Activated T-cell treated with anti-CD3 and anti-CD28 coated beads, Interleukin-2, amount 50 U/mL, for 24 hours (primary cell): Measurements from ENCODE around the gene VARS2.
A peak's percentile ranks its signal among the peaks of the same experiment; 100 is the strongest.

ENCODE experiments used
- DNase-seq: peaks from one replicate; pipeline ENCODE4 v3.0.0-alpha.2; 2020
- H3K27ac Mint-ChIP-seq: 2 replicates; pipeline ENCODE4 v1.8.0; 2020; ENCODE audit warnings: mild to moderate bottlenecking, mixed read lengths
- H3K27me3 Mint-ChIP-seq: 2 replicates; pipeline ENCODE4 v1.8.0; 2020; ENCODE audit warnings: mixed read lengths
- H3K36me3 Mint-ChIP-seq: 2 replicates; pipeline ENCODE4 v1.8.0; 2020; ENCODE audit warnings: low read depth, mixed read lengths
- H3K4me1 Mint-ChIP-seq: 2 replicates; pipeline ENCODE4 v1.8.0; 2020; ENCODE audit warnings: low read depth, mixed read lengths
- H3K4me3 Mint-ChIP-seq: 2 replicates; pipeline ENCODE4 v1.8.0; 2020; ENCODE audit warnings: mild to moderate bottlenecking, moderate library complexity, mixed read lengths
- H3K9me3 Mint-ChIP-seq: 2 replicates; pipeline ENCODE4 v1.8.0; 2020; ENCODE audit warnings: mixed read lengths

Gene VARS2

DNA sequence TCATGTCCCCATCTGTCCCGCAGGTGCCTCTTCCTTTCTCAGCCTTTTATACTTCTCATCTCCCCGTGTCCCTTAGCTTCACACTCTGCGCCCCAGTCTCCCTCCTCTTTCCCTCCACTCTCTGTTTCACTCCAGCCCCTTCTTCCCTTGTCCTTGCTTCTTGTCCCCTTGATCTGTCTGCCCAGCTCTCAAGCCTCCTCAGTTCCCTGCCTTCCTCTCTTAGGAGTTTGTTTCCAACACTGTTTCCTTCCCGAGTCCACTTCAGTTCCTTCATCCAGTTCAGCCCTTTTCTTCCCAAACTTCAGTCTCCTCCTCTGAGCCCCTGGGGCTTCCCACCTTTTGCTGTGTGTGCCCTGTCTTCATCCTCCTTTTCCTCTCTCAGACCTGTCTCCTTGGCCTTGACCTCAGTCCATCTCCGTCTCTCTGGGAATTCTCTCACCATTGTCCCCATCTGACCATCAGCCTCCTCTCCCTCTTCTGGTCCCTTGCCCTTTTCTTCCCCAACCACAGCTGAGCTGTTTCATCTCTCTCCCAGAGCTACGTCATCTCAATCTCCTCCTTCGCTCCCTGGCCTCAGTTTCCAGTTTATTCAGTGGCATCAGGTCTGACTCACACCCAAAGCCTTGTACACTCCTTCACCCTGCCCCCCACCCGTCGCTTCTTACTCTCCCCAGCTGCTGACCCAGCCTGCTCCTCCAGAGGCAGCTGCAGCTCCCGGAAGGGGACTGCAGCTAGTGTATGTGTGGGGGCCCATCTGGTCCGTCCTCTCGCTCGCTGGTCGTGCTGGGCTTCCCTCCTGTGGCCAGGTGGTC is 32.4 kb upstream of the VARS2 start:
- DNase-seq = no peak
- Mint-ChIP-seq H3K4me1 (peaks cover 49% of the 10 kb centered on the region), H3K36me3 (no peaks in the 10 kb centered on the region), H3K9me3 (no peaks in the 10 kb centered on the region), H3K27me3 (no peaks in the 10 kb centered on the region), H3K27ac (no peak overlapping the region), H3K4me3 (no peak overlapping the region)

DNA sequence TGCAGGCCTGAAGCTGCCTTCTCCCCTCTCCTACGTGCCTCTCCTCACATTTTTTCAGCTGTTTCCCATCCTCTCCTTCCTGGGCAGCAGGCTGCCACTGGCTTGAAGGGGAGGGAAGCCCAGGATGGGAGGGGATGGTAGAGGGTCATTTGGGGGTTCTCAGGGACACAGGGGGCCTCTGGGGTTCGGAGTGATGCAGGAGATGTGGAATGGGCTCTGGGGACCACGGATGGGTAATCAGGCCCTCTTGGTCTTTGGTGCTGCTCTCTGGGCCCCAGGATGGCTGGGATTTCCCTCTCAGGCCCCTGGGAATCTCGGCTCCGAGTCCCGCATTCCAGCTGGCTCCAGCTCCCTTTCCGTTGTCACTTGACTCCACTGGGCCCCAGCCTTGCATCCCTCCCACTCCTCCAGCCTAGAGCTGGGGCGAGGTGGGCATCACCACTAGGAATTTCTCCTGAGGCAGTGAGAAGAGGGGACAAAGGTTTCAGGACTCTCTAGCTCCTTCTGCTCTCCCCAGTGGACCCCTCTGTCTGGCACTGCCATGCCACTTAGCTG is 31.8 kb upstream of the VARS2 start:
- peaks cover 48% of the 10 kb centered on the region for H3K4me1 Mint-ChIP-seq
- no peak overlapping the region for H3K27ac Mint-ChIP-seq
- no peaks in the 10 kb centered on the region for H3K9me3 Mint-ChIP-seq
- H3K36me3 Mint-ChIP-seq = no peaks in the 10 kb centered on the region
- no peak overlapping the region for H3K4me3 Mint-ChIP-seq
- DNase-seq = no peak
- H3K27me3 Mint-ChIP-seq = no peaks in the 10 kb centered on the region

DNA sequence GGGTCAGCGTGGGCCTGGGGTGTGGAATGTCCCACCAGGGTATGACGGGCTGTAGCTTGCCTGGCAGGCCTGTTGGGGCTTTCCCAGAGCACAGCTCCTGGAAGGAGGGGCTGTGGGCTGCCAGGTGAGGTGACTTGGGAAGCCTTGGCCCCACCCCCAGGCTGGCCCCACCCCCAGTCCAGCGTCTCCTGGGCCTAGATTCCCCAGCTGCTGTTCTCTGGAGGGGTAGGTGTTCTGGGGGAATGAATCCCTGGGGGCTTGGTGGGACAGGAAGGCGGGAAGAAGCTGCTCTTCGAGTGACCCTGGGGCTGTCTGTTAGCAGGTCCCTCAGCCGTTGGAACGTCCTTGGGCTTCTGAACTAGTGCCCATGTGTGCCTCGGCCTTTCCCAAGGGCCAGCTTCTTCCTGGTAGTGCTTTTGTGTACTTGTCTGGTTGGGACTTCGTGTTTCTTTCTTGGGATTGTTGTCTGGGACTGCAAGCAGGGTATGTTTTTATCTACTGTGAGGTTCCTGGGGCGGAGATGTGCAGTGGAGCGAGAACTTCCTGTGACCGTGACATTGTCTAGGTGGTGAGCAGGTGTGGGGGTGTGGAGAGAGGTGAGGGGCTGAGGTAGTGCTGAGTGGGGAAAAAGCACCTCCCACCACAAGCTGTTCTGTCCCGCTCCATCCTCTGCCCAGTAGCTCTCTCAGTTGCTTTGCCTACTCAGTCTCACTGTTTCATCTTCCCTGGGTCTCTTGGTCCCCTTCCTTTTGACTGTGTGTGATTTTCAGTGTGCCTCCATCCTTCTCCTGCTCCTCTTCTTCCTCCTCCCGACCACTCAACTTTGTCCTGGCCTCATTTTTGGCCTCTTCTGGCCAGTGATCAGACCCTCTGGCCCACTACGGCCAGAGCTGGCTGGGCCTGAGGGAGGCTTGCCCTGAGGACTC is 31.0 kb upstream of the VARS2 start:
- Mint-ChIP-seq H3K27me3 (no peaks in the 10 kb centered on the region), H3K4me3 (peak overlapping the region; percentile 71), H3K27ac (peak overlapping the region; percentile 19), H3K4me1 (peaks cover 41% of the 10 kb centered on the region), H3K36me3 (no peaks in the 10 kb centered on the region), H3K9me3 (no peaks in the 10 kb centered on the region)
- DNase-seq = no peak

DNA sequence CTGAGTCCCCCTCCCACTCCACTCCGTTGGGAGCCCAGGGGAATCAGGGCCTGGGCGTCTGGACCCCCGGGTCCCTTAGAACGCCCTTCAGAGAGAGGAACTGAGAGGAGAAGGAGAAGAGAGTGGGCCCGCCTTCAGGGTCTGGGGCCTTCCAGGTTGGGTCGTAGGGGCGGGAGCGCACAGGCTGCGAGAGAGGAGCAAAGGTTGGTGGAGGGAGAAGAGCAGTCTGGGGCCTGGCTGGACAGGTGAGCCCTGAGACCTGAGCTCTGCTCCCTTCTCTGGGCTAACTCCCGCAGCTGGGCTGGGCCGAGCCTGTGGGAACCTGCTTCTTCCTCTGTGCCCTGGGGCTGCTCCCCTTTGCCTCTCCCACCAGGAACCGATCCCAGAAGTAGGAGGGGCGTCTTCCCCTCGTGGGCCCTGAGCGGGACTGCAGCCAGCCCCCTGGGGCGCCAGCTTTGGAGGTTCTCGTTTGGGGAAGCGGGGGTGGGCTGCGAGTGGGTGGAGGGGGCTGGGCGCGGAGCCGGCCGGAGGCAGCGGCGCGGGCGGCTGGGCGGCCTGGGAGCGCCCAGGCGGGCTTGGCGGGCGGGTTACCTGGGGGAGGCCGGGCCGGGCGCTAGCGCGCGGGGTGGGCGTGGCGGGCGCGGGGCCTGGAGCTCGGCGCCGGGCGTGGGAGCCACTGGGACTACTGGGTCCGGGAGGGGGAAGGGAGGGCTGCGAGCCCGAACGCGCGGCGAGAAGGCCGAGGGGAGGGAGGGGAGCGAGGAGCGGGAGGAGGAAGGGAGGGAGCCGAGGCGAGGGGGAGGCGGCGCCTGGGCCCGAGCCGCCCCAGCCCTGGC is 30.1 kb upstream of the VARS2 start, which contains the start of gene DDR1:
Gene DDR1, plus strand, starts transcription at position 835 of the 836 bp plus-strand sequence. CDS start 4,211 bp downstream, outside the sequence.
- H3K4me1 Mint-ChIP-seq = peaks cover 34% of the 10 kb centered on the region

DNA sequence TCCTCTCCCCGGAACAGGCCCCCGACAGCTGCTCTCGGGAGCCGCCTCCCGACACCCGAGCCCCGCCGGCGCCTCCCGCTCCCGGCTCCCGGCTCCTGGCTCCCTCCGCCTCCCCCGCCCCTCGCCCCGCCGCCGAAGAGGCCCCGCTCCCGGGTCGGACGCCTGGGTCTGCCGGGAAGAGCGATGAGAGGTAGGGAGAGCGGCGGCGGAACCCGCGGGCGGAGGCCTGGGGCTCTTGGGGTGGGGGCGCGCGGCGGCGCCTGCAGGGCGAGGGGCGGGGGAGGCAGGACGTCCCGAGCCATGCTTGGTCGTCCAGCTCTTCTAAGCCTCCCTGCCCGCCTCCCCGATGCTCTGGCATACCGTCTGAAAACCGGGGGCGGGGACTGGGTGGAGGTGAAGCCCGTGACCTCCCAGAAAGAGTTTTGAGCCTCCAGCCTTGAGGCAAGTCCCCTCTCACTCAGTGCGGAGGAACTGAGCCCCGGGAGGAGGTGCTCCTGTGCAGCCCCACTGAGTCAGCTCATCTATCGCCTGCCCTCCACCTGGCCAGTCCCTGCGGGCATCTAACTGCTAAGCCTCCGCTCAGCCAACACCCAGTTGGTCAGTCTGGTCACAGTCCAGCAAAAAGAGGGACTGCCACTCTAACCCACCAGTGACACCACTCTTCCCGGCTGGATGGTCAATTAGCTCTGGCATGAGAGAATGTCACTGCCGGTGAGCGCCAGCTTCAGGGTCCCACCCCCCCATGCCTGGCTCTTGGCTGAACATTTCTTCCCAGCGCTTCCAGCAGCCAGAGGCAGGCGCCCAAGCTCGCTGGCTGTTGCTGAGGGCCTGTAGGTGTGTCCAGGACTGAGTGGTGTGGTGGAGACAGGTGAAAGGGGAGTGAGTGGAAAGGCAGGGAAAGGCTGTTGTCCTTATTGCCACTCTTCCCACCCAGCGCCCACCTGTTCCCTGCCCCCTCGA is 29.2 kb upstream of the VARS2 start:
- H3K27ac Mint-ChIP-seq = peak overlapping the region; percentile 81
- no peaks in the 10 kb centered on the region for H3K36me3 Mint-ChIP-seq
- DNase-seq = peak; percentile 66
- H3K4me3 Mint-ChIP-seq = peak overlapping the region; percentile 78
- H3K27me3 Mint-ChIP-seq = no peaks in the 10 kb centered on the region
- peaks cover 34% of the 10 kb centered on the region for H3K4me1 Mint-ChIP-seq
- no peaks in the 10 kb centered on the region for H3K9me3 Mint-ChIP-seq

More for the DNA sequence above, 30.1 kb upstream of the VARS2 start, which contains the start of gene DDR1:
- Mint-ChIP-seq H3K9me3 (no peaks in the 10 kb centered on the region), H3K27ac (peak within 1 kb of the TSS; percentile 81), H3K4me3 (peak within 1 kb of the TSS; percentile 78), H3K36me3 (no peaks in the 10 kb centered on the region), H3K27me3 (no peaks in the 10 kb centered on the region)
- peak; percentile 67 for DNase-seq

DNA sequence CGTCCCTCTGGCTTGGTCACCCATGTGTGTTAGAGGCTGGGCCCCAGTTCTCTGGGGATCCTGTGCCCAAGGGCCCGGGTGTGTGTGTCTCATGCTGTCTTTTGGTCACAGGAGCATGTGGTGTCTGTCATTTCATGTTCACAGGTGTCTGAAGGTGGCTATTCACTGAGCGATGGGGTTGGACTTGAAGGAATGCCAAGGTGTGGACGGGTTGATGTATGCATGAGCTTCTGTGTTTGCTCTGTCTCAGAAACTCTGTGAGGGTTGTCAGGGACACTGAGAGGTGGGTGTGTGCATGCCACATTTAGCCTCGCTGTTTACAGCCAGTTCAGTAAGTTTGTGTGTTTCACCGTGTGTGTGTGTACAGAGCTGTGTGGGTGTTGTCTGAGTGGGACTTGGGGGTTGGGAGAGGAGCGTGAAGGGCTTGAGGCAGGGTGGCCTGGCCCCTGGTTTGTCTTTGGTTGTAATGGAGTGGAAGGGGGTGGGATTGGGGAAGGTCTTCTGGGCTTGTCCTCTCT is 28.5 kb upstream of the VARS2 start:
- peaks cover 34% of the 10 kb centered on the region for H3K4me1 Mint-ChIP-seq
- H3K4me3 Mint-ChIP-seq = peak overlapping the region; percentile 78
- H3K36me3 Mint-ChIP-seq = peaks cover 5% of the 10 kb centered on the region
- H3K27me3 Mint-ChIP-seq = no peaks in the 10 kb centered on the region
- no peak for DNase-seq
- H3K27ac Mint-ChIP-seq = peak overlapping the region; percentile 81
- no peaks in the 10 kb centered on the region for H3K9me3 Mint-ChIP-seq

DNA sequence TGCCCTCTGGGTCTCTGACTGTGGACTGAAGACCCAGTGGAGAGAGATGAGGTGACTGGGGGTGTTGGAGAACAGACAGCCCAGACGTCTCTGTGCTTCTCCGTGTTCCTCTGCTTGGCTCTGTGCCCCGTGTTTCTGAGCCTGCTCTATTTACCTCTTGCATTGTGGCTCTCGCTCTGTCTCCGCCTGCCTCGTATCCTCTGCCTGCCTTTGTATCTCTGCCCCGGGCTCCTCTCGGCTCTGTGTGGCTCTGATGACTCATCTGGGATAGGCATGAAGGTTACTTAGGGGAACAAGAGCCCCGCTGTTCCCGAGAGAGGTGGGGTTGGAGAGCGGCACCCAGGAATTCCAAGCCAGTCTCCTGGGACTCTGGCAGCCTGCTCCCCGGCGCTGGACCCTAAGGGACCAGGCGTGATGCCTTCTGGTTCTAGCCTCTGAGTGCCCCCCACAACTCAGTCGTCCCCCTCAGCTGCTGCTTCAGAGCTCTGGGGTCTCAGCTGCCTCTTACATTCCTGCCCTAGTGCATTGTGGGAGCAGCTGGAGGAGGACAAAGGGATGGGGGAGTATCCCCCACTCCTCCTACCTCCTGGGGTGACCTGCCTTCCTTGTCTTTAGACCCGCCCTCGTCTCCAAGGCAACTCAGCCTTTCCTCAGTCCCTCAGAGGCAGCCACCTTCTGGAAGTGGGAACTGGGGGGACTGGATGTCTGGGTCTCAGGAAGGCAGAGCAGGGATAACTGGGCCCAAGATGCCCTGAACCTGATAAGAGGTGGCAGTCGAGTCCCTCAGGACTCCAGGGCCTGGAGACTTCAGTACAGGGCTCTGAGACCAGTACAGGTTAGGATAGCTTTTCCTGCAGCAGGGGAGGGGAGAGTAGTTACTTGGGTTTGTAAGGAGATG is 27.8 kb upstream of the VARS2 start:
- Mint-ChIP-seq H3K4me3 (peak overlapping the region; percentile 78), H3K4me1 (peaks cover 34% of the 10 kb centered on the region), H3K36me3 (peaks cover 5% of the 10 kb centered on the region), H3K9me3 (no peaks in the 10 kb centered on the region), H3K27me3 (no peaks in the 10 kb centered on the region), H3K27ac (peak overlapping the region; percentile 57)
- peak; percentile 47 for DNase-seq

DNA sequence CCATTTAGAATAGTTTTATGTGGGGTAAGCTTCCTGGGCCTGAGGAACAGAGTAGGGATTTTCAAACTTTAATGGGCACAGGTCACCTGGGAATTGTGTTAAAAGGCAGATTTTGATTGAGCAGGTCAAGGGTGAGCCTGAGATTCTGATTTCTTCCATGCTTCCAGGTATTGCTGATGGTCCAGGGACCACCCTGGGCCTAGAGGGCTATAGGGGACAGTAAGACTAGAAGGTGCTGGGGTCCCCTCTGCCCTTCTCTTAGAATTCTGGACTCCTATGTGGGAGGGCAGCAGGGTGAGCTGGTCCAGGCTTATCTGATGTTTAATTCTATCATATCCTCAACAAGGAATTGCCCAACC is 27.2 kb upstream of the VARS2 start:
- Mint-ChIP-seq H3K4me1 (peaks cover 34% of the 10 kb centered on the region), H3K4me3 (no peak overlapping the region), H3K9me3 (no peaks in the 10 kb centered on the region), H3K36me3 (peaks cover 5% of the 10 kb centered on the region), H3K27ac (no peak overlapping the region), H3K27me3 (no peaks in the 10 kb centered on the region)
- no peak for DNase-seq

DNA sequence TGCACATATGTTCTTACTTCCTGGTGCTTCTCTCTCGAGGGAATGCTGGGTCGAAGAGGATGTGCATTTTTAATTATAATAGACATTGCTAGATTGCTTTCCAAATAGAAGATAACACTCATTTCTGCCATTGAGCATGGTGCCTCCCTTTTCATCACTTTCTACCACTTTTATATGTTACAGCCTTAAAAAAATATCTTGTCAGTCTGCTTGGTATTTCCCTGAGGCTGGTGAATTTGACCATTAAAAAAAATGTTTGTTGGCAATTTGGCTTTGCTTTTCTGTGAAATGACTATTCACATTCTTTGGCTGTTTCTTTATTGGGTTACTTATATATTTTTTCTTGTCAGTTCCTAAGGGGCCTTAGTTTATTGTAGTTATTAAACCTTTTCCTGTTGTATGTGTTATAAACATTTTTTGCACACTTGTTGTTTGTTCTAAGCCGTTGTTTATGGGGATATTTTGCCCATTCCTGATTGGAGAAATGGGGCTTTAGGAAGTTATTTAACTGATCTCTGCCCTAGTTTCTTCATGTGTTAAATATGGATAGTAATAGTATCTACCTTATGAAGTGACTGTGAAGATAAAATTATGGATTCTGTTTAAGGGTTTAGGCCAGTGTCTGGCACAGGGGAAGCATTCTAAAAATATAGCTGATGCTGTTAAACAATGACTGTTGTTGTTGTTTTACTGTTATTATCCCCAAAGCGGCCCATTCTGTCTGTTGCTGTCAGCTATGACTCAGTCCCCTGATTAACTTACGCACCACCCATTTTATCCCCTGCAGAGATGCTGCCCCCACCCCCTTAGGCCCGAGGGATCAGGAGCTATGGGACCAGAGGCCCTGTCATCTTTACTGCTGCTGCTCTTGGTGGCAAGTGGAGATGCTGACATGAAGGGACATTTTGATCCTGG is 25.9 kb upstream of the VARS2 start:
- no peak for DNase-seq
- Mint-ChIP-seq H3K4me1 (peaks cover 29% of the 10 kb centered on the region), H3K4me3 (no peak overlapping the region)

DNA sequence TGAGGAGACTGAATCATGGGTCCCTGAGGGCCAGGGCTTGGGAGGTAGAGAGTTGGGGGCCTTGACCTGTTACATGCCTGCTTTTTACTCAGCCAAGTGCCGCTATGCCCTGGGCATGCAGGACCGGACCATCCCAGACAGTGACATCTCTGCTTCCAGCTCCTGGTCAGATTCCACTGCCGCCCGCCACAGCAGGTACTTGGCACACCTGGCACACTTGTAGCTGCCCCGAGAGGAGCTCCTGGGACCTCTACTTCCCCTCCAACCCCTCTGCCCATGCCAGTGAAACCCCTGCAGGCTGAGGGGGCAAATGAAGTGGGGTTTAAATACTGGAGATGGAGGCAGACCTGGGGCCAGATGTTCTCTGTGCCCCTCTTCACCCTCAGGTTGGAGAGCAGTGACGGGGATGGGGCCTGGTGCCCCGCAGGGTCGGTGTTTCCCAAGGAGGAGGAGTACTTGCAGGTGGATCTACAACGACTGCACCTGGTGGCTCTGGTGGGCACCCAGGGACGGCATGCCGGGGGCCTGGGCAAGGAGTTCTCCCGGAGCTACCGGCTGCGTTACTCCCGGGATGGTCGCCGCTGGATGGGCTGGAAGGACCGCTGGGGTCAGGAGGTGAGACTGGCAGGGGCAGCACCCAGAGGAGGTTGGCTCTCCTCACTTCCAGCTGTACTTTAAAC is 25.1 kb upstream of the VARS2 start:
- Mint-ChIP-seq H3K27me3 (no peaks in the 10 kb centered on the region), H3K27ac (no peak overlapping the region), H3K4me1 (peaks cover 23% of the 10 kb centered on the region), H3K9me3 (no peaks in the 10 kb centered on the region), H3K36me3 (peaks cover 5% of the 10 kb centered on the region), H3K4me3 (no peak overlapping the region)
- DNase-seq = no peak

More for the DNA sequence above, 25.9 kb upstream of the VARS2 start:
- Mint-ChIP-seq H3K9me3 (no peaks in the 10 kb centered on the region), H3K36me3 (peaks cover 5% of the 10 kb centered on the region), H3K27ac (no peak overlapping the region), H3K27me3 (no peaks in the 10 kb centered on the region)

DNA sequence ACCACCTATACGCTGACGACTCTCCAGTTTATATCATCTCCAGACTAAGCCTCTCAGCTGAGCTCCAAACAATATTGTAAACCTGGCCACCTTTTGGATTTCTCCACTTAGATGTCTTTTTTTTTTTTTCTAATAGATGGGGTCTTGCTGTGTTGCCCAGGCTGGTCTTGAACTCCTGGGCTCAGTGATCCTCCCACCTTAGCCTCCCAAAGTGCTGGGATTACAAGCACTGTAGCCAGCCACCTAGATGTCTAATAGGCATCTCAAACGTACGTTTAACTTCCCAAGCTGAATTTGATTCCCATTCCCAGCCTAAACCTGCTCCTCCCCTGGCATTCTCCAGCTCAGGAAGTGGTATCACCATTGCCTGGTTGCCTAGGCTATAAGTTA is 24.5 kb upstream of the VARS2 start:
- no peaks in the 10 kb centered on the region for H3K27me3 Mint-ChIP-seq
- peaks cover 23% of the 10 kb centered on the region for H3K4me1 Mint-ChIP-seq
- no peak overlapping the region for H3K27ac Mint-ChIP-seq
- peaks cover 5% of the 10 kb centered on the region for H3K36me3 Mint-ChIP-seq
- H3K4me3 Mint-ChIP-seq = no peak overlapping the region
- H3K9me3 Mint-ChIP-seq = no peaks in the 10 kb centered on the region
- no peak for DNase-seq
